K562 (cell line): Measurements from ENCODE around the gene POU2F3. TPM values are rescaled to one million over a fixed set of nuclear protein-coding genes. Genes with fewer than 3 reads are reported as not detected.

Experiments
- ATAC-seq: fragments of 200-7000 bp; cut with Tn5 transposase; 3 replicates; pipeline ENCODE4 v1.9.1; 2020; ENCODE audit warnings: moderate library complexity
- BruUV-seq: library from RNA; stranded (reverse); fragments of 400-500 nt; replicated peaks from 2 replicates; lab custom pipeline; 2021; lab: Mats Ljungman, UMichigan
- CTCF ChIA-PET: fragments of 300-600 bp; formaldehyde crosslinking; extraction: SDS; loops from one replicate; lab custom pipeline; 2021; ENCODE audit warnings: low intra/inter-chr PET ratio; lab: Yijun Ruan, JAX
- POLR2A ChIA-PET: fragments of 300-600, 350-650 bp; sonication (Branson Sonifier 250); formaldehyde crosslinking; extraction: SDS; loops from one replicate; lab custom pipeline; 2021; ENCODE audit warnings: antibody characterized with exemption, inconsistent platforms; lab: Yijun Ruan, JAX
- DNase-seq, 4 experiments: peaks; one replicate each; pipeline versions ENCODE4 v3.0.0 to v3.0.0-alpha.2; 2011 to 2018; ENCODE audit warnings: low spot score in 3 of 4, mixed read lengths in 3 of 4; ENCODE audit errors: extremely low read depth in 1 of 4
- FAIRE-seq: peaks from 2 replicates; lab custom pipeline; 2011; peaks lifted over from hg19 to GRCh38; lab: Jason Lieb, UNC
- H2AFZ ChIP-seq: 2 replicates; pipeline ENCODE4 v1.6.0; 2011; ENCODE audit warnings: low read depth, low read length, control low read depth, inconsistent platforms
- H3K27ac ChIP-seq: fragments of 200-600 bp; 3 replicates; pipeline ENCODE4 v1.8.0; 2011; ENCODE audit warnings: low read depth, mild to moderate bottlenecking, control low read depth, inconsistent platforms, low read length, moderate library complexity, mixed read lengths; ENCODE audit errors: extremely low read depth
- H3K27me3 ChIP-seq, 2 experiments: fragments of 300-600 bp in 1 of 2; 2 replicates in 1 of 2; 3 replicates in 1 of 2; pipeline versions ENCODE4 v1.6.0 to v1.8.0; 2011; ENCODE audit warnings: inconsistent platforms in 2 of 2, low read length in 2 of 2, mild to moderate bottlenecking in 1 of 2, mixed read lengths in 1 of 2, moderate library complexity in 1 of 2; ENCODE audit not compliant: control insufficient read depth in 2 of 2, insufficient read depth in 2 of 2
- H3K36me3 ChIP-seq: fragments of 300-600 bp; 3 replicates; pipeline ENCODE4 v1.8.0; 2011; ENCODE audit warnings: mild to moderate bottlenecking, low read length, inconsistent platforms; ENCODE audit not compliant: control insufficient read depth, insufficient read depth
- H3K4me1 ChIP-seq, 2 experiments: fragments of 200-600 bp in 1 of 2; replicated peaks in 1 of 2; 2 replicates in 1 of 2; 3 replicates in 1 of 2; pipeline versions ENCODE4 v1.5.1 to v1.8.0; 2011; ENCODE audit warnings: inconsistent platforms in 2 of 2, low read length in 2 of 2, mild to moderate bottlenecking in 1 of 2, mixed read lengths in 1 of 2, moderate library complexity in 1 of 2; ENCODE audit not compliant: control insufficient read depth in 2 of 2, insufficient read depth in 2 of 2
- H3K4me2 ChIP-seq: 2 replicates; pipeline ENCODE4 v1.6.1; 2011; ENCODE audit warnings: low read length, control low read depth, inconsistent platforms, mixed read lengths; ENCODE audit not compliant: insufficient read depth
- H3K4me3 ChIP-seq: fragments of 200-600 bp; sonication (generic), shearing (Covaris generic); 2 replicates; pipeline ENCODE4 v1.5.1; 2016; ENCODE audit warnings: control low read depth, inconsistent platforms
- H3K79me2 ChIP-seq: fragments of 200-600 bp; 3 replicates; pipeline ENCODE4 v1.8.0; 2011; ENCODE audit warnings: low read length, inconsistent platforms; ENCODE audit not compliant: control insufficient read depth, insufficient read depth
- H3K9ac ChIP-seq, 2 experiments: 2 replicates each; pipeline versions ENCODE4 v1.6.0 to v1.6.1; 2011; ENCODE audit warnings: low read depth in 2 of 2, low read length in 2 of 2, control low read depth in 1 of 2, inconsistent platforms in 1 of 2, mild to moderate bottlenecking in 1 of 2, mixed read lengths in 1 of 2; ENCODE audit not compliant: insufficient read depth in 1 of 2
- H3K9me1 ChIP-seq: one replicate; pipeline ENCODE4 v1.6.0; 2011; ENCODE audit warnings: inconsistent platforms, mild to moderate bottlenecking, low read length, moderate library complexity; ENCODE audit not compliant: control insufficient read depth, insufficient read depth
- H3K9me3 ChIP-seq: replicated peaks from 2 replicates; pipeline ENCODE4 v1.5.1; 2011; ENCODE audit warnings: low read depth, low read length, inconsistent platforms; ENCODE audit not compliant: control insufficient read depth, insufficient read depth
- H4K20me1 ChIP-seq: replicated peaks from 2 replicates; pipeline ENCODE4 v1.6.1; 2011; ENCODE audit warnings: low read length, inconsistent platforms, mixed read lengths; ENCODE audit not compliant: control insufficient read depth, insufficient read depth
- DPF2 ChIP-seq: fragments of 450-650 bp; IDR thresholded peaks from 2 replicates; pipeline ENCODE4 v1.6.1; 2016
- E2F5 ChIP-seq: sonication (generic); formaldehyde crosslinking; IDR thresholded peaks from 2 replicates; pipeline ENCODE4 v1.8.0; 2022; ENCODE audit warnings: mild to moderate bottlenecking, missing genetic modification reagents
- EP300 ChIP-seq: IDR thresholded peaks from 2 replicates; pipeline ENCODE4 v1.6.1; 2012; ENCODE audit warnings: low read length, improper control_type of control experiment
- ILK ChIP-seq: fragments of 450-650 bp; IDR thresholded peaks from 2 replicates; pipeline ENCODE4 v1.6.1; 2016; ENCODE audit warnings: missing genetic modification characterization, low read depth, mild to moderate bottlenecking, missing compliant biosample characterization, moderate library complexity, borderline replicate concordance
- IRF1 ChIP-seq: sonication (generic); formaldehyde crosslinking; IDR thresholded peaks from 2 replicates; pipeline ENCODE4 v1.8.0; 2022; ENCODE audit warnings: missing genetic modification reagents, mild to moderate bottlenecking, borderline replicate concordance
- JUND ChIP-seq, 2 experiments: IDR thresholded peaks; 2 replicates in 1 of 2; 3 replicates in 1 of 2; pipeline ENCODE4 v1.6.1; 2011; ENCODE audit warnings: borderline replicate concordance in 2 of 2, low read depth in 2 of 2, low read length in 2 of 2, improper control_type of control experiment in 1 of 2, missing biosample characterization in 1 of 2, missing genetic modification characterization in 1 of 2, missing genetic modification reagents in 1 of 2
- MBD1 ChIP-seq: fragments of 250-450 bp; sonication (Bioruptor Pico); IDR thresholded peaks from 2 replicates; pipeline ENCODE4 v1.8.0; 2022; ENCODE audit warnings: inconsistent platforms
- MEIS2 ChIP-seq: fragments of 450-650 bp; IDR thresholded peaks from 2 replicates; pipeline ENCODE4 v1.6.1; 2014; ENCODE audit warnings: mild to moderate bottlenecking; ENCODE audit not compliant: partially characterized antibody
- NCOA2 ChIP-seq, 2 experiments: fragments of 450-650 bp; IDR thresholded peaks; 2 replicates each; pipeline ENCODE4 v1.6.1; 2018; ENCODE audit warnings: mild to moderate bottlenecking in 2 of 2, moderate library complexity in 1 of 2; ENCODE audit not compliant: partially characterized antibody in 2 of 2
- NFATC3 ChIP-seq: fragments of 450-650 bp; IDR thresholded peaks from 2 replicates; pipeline ENCODE4 v1.6.1; 2017; ENCODE audit warnings: mild to moderate bottlenecking
- PTTG1 ChIP-seq: fragments of 450-650 bp; IDR thresholded peaks from 2 replicates; pipeline ENCODE4 v1.6.1; 2016; ENCODE audit warnings: low read depth, mild to moderate bottlenecking, missing genetic modification characterization, missing compliant biosample characterization
- SMAD4 ChIP-seq: fragments of 250-450 bp; sonication (Bioruptor Pico); conservative IDR thresholded peaks from 2 replicates; pipeline ENCODE4 v1.8.0; 2021; ENCODE audit warnings: inconsistent platforms, mild to moderate bottlenecking, moderate library complexity
- SMC3 ChIP-seq: conservative IDR thresholded peaks from 2 replicates; pipeline ENCODE4 v1.6.1; 2011; ENCODE audit warnings: low read depth, low read length, improper control_type of control experiment; ENCODE audit not compliant: insufficient read depth
- TAF9B ChIP-seq: fragments of 450-650 bp; IDR thresholded peaks from 2 replicates; pipeline ENCODE4 v1.6.1; 2018; ENCODE audit warnings: mild to moderate bottlenecking; ENCODE audit not compliant: partially characterized antibody
- ZFP1 ChIP-seq: fragments of 450-650 bp; formaldehyde crosslinking; IDR thresholded peaks from 2 replicates; pipeline ENCODE4 v1.4.0; 2020; ENCODE audit warnings: mild to moderate bottlenecking, mixed read lengths
- ZKSCAN3 ChIP-seq: fragments of 250-450 bp; sonication (Bioruptor Pico); IDR thresholded peaks from 2 replicates; pipeline ENCODE4 v1.4.0; 2020
- ZNF165 ChIP-seq: fragments of 250-450 bp; sonication (Bioruptor Pico); IDR thresholded peaks from 2 replicates; pipeline ENCODE4 v1.4.0; 2020; ENCODE audit warnings: borderline replicate concordance
- ZNF785 ChIP-seq: fragments of 250-450 bp; sonication (Bioruptor Pico); IDR thresholded peaks from 2 replicates; pipeline ENCODE4 v1.4.0; 2020; ENCODE audit warnings: mild to moderate bottlenecking
- WGBS: fragments of 100-300 bp; shearing (Covaris generic); methylation state at CpG from one replicate; pipeline ENCODE4 v1.1.6; 2016; ENCODE audit warnings: low coverage, mixed read lengths; ENCODE audit not compliant: insufficient coverage; ENCODE audit errors: missing lambda C conversion rate; 5-methylcytosine and 5-hydroxymethylcytosine counted together
- in situ Hi-C: fragments of 300-500 bp; cut with MboI; formaldehyde crosslinking; loops from 4 replicates; pipeline ENCODE4 v1.15.0; 2018; ENCODE audit warnings: inconsistent platforms, mixed read lengths
- intact Hi-C: fragments of 100-400 bp; cut with micrococcal nuclease; formaldehyde crosslinking; loops from 2 replicates; pipeline ENCODE4 v1.14.2; 2022
- polyA plus RNA-seq, 8 experiments: library from polyadenylated mRNA; depleted of rRNA in 4 of 8; stranded (reverse) in 5 of 8; unstranded in 3 of 8; fragments of >200 nt; fragmentation: Nextera tagmentation in 2 of 8; fragmentation: Illumina TruSeq in 1 of 8; extraction: Ambion mirVana in 2 of 8; extraction: Trizol in 1 of 8; gene quantifications; 2 replicates each; pipeline versions ENCODE4 v1.2.1 to v1.2.3, GENCODE V29; 2011 to 2014; ENCODE audit warnings: inconsistent platforms in 1 of 8, missing spikeins in 1 of 8
- total RNA-seq, 7 experiments: library from RNA; depleted of rRNA in 6 of 7; stranded (reverse); fragments of >200 nt in 6 of 7; fragmentation: Illumina TruSeq in 2 of 7; extraction: Trizol in 2 of 7; gene quantifications; 2 replicates each; pipeline versions ENCODE4 v1.2.1 to v1.2.3, GENCODE V29; 2011 to 2021; ENCODE audit warnings: low replicate concordance in 1 of 7

Gene POU2F3
- total and polyA plus RNA-seq, 9 of the 15 experiments (the other 6 are each of a cell fraction or from before 2014, with no cell fraction given), result not detected

GRCh38 chr11:120343429-120343828 is 103.5 kb downstream of the POU2F3 start (continued):
- TF ChIP-seq TAF9B, result peak; percentile 25
- TF ChIP-seq DPF2, result no peak
- TF ChIP-seq E2F5, result no peak
- no peak for TF ChIP-seq ZFP1 (CRISPR knock-in tag)
- TF ChIP-seq MBD1, result no peak
- TF ChIP-seq NCOA2 (IDR thresholded peaks at IDR 0.05; ENCODE audit: partially characterized antibody in 2 of 2), result peak in 1 of 2 experiments; percentile 17
- no peak for TF ChIP-seq ILK (tag)

- H3K9ac ChIP-seq, result no peak overlapping the region
- peak overlapping the region; percentile 36; the same call in 1 of the 2 replicates for H3K4me2 ChIP-seq
- H3K79me2 ChIP-seq, result peaks cover 97% of the 10 kb centered on the region
- H3K4me3 ChIP-seq, result no peak overlapping the region
- H3K4me1 ChIP-seq, result peaks cover 7 to 42% of the 10 kb centered on the region in 2 experiments; a peak in 4 of 5 replicates
- no peak overlapping the region for H3K27ac ChIP-seq
- no TSS peak for BruUV-seq
- no peaks in the 10 kb centered on the region for H3K9me1 ChIP-seq
- peak; percentile 69 for FAIRE-seq
- H2AFZ ChIP-seq, result no peak overlapping the region
- ATAC-seq, result peak; percentile 4; the same call in 2 of the 3 replicates
- peaks cover 20% of the 10 kb centered on the region for H4K20me1 ChIP-seq
- H3K9me3 ChIP-seq, result no peaks in the 10 kb centered on the region
- H3K27me3 ChIP-seq, result no peaks in the 10 kb centered on the region
- intact Hi-C loops (no loop called here), in situ Hi-C loops (no loop called here)
- DNase-seq, result peak in 2 of 4 experiments; percentile 42 to 55
- ChIA-PET CTCF (no interaction called here), POLR2A (no interaction called here)
- WGBS, result 0% methylated on average over 1 of the region's 1 CpG
- H3K36me3 ChIP-seq, result no peaks in the 10 kb centered on the region
- no peak for TF ChIP-seq IRF1 (CRISPR knock-in tag)
- TF ChIP-seq NFATC3, result no peak
- TF ChIP-seq PTTG1 (tag), result no peak
- TF ChIP-seq JUND (IDR thresholded peaks at IDR 0.05; ENCODE audit: borderline replicate concordance, low read depth, low read length), result peak; percentile 24; the same call in 1 of the 2 replicates
- peak; percentile 35; the same call in 1 of the 3 replicates for TF ChIP-seq JUND (tag; IDR thresholded peaks at IDR 0.05; ENCODE audit: borderline replicate concordance, low read depth, low read length)
- TF ChIP-seq SMAD4 (CRISPR knock-in tag), result peak; percentile 92
- no peak for TF ChIP-seq ZNF165
- TF ChIP-seq ZKSCAN3, result no peak
- peak; percentile 82 for TF ChIP-seq EP300
- peak; percentile 23 for TF ChIP-seq MEIS2
- TF ChIP-seq SMC3, result no peak
- no peak for TF ChIP-seq ZNF785 (CRISPR knock-in tag)
Measured at GRCh38 chr11:120344302-120345004, 104.5 kb downstream of the POU2F3 start.
